Measurements from ENCODE around the gene ADAMTS9. TPM values are rescaled to one million over a fixed set of nuclear protein-coding genes. Genes with fewer than 3 reads are reported as not detected.

ADAMTS9 gene
- total RNA-seq, 1 donor from 2014 or later = 261 TPM

- H3K9me3 Mint-ChIP-seq (ENCODE audit: unreplicated experiment) = no peaks in the 10 kb centered on the region
- TF ChIP-seq, protein P1, sequence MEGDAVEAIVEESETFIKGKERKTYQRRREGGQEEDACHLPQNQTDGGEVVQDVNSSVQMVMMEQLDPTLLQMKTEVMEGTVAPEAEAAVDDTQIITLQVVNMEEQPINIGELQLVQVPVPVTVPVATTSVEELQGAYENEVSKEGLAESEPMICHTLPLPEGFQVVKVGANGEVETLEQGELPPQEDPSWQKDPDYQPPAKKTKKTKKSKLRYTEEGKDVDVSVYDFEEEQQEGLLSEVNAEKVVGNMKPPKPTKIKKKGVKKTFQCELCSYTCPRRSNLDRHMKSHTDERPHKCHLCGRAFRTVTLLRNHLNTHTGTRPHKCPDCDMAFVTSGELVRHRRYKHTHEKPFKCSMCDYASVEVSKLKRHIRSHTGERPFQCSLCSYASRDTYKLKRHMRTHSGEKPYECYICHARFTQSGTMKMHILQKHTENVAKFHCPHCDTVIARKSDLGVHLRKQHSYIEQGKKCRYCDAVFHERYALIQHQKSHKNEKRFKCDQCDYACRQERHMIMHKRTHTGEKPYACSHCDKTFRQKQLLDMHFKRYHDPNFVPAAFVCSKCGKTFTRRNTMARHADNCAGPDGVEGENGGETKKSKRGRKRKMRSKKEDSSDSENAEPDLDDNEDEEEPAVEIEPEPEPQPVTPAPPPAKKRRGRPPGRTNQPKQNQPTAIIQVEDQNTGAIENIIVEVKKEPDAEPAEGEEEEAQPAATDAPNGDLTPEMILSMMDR (IDR thresholded peaks at IDR 0.05; ENCODE audit: unreplicated experiment) = no peak
- H3K36me3 Mint-ChIP-seq (ENCODE audit: low read depth, unreplicated experiment) = no peaks in the 10 kb centered on the region
- no peak overlapping the region for H3K4me3 Mint-ChIP-seq (ENCODE audit: unreplicated experiment)
- H3K4me1 Mint-ChIP-seq (ENCODE audit: unreplicated experiment) = peaks cover 7% of the 10 kb centered on the region
- H3K27me3 Mint-ChIP-seq (ENCODE audit: unreplicated experiment) = peaks cover 12% of the 10 kb centered on the region
- DNase-seq (ENCODE audit: low spot score) = no peak
- no peak overlapping the region for H3K27ac Mint-ChIP-seq (ENCODE audit: unreplicated experiment)
These were observed 192.5 kb downstream of the ADAMTS9 start for GRCh38 chr3:64495121-64495780.

GRCh38 chr3:64494526-64494925 is 193.3 kb downstream of the ADAMTS9 start:
- H3K27me3 Mint-ChIP-seq (ENCODE audit: unreplicated experiment) = peaks cover 12% of the 10 kb centered on the region

GRCh38 chr3:64493149-64493548 is 194.7 kb downstream of the ADAMTS9 start:
- Mint-ChIP-seq H3K4me3 (ENCODE audit: unreplicated experiment) (no peak overlapping the region), H3K36me3 (ENCODE audit: low read depth, unreplicated experiment) (no peaks in the 10 kb centered on the region), H3K27me3 (ENCODE audit: unreplicated experiment) (peaks cover 15% of the 10 kb centered on the region), H3K4me1 (ENCODE audit: unreplicated experiment) (peaks cover 14% of the 10 kb centered on the region), H3K9me3 (ENCODE audit: unreplicated experiment) (no peaks in the 10 kb centered on the region), H3K27ac (ENCODE audit: unreplicated experiment) (no peak overlapping the region)
- TF ChIP-seq, protein P1 (IDR thresholded peaks at IDR 0.05; ENCODE audit: unreplicated experiment) = no peak
- no peak for DNase-seq (ENCODE audit: low spot score)

More at GRCh38 chr3:64494526-64494925, 193.3 kb downstream of the ADAMTS9 start:
- peaks cover 7% of the 10 kb centered on the region for H3K4me1 Mint-ChIP-seq (ENCODE audit: unreplicated experiment)
- no peak overlapping the region for H3K4me3 Mint-ChIP-seq (ENCODE audit: unreplicated experiment)
- TF ChIP-seq, protein P1 (IDR thresholded peaks at IDR 0.05; ENCODE audit: unreplicated experiment) = no peak
- DNase-seq (ENCODE audit: low spot score) = no peak
- no peaks in the 10 kb centered on the region for H3K9me3 Mint-ChIP-seq (ENCODE audit: unreplicated experiment)
- H3K27ac Mint-ChIP-seq (ENCODE audit: unreplicated experiment) = no peak overlapping the region
- no peaks in the 10 kb centered on the region for H3K36me3 Mint-ChIP-seq (ENCODE audit: low read depth, unreplicated experiment)

- DNase-seq (ENCODE audit: low spot score) = no peak
- H3K27ac Mint-ChIP-seq (ENCODE audit: unreplicated experiment) = no peak overlapping the region
- H3K27me3 Mint-ChIP-seq (ENCODE audit: unreplicated experiment) = peaks cover 13% of the 10 kb centered on the region
- peaks cover 17% of the 10 kb centered on the region for H3K4me1 Mint-ChIP-seq (ENCODE audit: unreplicated experiment)
- no peaks in the 10 kb centered on the region for H3K9me3 Mint-ChIP-seq (ENCODE audit: unreplicated experiment)
- H3K36me3 Mint-ChIP-seq (ENCODE audit: low read depth, unreplicated experiment) = no peaks in the 10 kb centered on the region
- TF ChIP-seq, protein P1 (IDR thresholded peaks at IDR 0.05; ENCODE audit: unreplicated experiment) = no peak
- no peak overlapping the region for H3K4me3 Mint-ChIP-seq (ENCODE audit: unreplicated experiment)
These were observed 196.0 kb downstream of the ADAMTS9 start for GRCh38 chr3:64491843-64492242.

DNA sequence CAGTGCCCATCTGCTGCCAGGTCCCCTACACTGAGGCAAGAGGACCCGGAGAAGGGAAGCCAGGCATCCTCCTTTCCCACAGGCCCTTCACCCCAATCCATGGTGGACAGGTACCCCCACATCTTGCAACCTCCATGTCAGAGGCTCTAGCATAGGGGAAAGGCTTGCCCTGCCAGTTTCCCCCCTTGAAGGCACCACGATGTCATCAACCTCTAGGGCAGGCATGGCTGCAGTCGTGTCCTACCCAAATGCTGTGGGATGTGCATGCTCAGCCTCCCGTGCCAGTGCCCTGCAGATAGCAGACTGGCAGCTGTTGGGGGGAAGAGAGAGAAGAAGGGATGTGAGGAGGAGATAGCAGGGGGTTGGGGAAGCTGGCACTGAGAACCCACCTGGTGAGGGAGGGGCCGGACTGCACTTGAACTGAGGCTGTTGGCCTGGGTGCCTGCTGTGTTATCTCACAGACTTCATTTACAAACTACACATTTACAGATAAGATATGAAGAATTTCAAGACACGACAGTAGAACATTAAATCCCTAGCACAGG is 197.5 kb downstream of the ADAMTS9 start:
- H3K27ac Mint-ChIP-seq (ENCODE audit: unreplicated experiment) = no peak overlapping the region
- peaks cover 22% of the 10 kb centered on the region for H3K4me1 Mint-ChIP-seq (ENCODE audit: unreplicated experiment)
- H3K9me3 Mint-ChIP-seq (ENCODE audit: unreplicated experiment) = no peaks in the 10 kb centered on the region
- DNase-seq (ENCODE audit: low spot score) = no peak
- peaks cover 8% of the 10 kb centered on the region for H3K27me3 Mint-ChIP-seq (ENCODE audit: unreplicated experiment)
- TF ChIP-seq, protein P1 (IDR thresholded peaks at IDR 0.05; ENCODE audit: unreplicated experiment) = no peak
- H3K4me3 Mint-ChIP-seq (ENCODE audit: unreplicated experiment) = no peak overlapping the region
- H3K36me3 Mint-ChIP-seq (ENCODE audit: low read depth, unreplicated experiment) = no peaks in the 10 kb centered on the region

All from endothelial cell (in vitro differentiated cells).